ENCODE results near the gene GRAMD4.
"Not testable (repeated sequence)": the region's sequence is repeated elsewhere in the genome, so short reads cannot be mapped to it uniquely, and the experiment has no call there.

The GRAMD4 gene

DNA sequence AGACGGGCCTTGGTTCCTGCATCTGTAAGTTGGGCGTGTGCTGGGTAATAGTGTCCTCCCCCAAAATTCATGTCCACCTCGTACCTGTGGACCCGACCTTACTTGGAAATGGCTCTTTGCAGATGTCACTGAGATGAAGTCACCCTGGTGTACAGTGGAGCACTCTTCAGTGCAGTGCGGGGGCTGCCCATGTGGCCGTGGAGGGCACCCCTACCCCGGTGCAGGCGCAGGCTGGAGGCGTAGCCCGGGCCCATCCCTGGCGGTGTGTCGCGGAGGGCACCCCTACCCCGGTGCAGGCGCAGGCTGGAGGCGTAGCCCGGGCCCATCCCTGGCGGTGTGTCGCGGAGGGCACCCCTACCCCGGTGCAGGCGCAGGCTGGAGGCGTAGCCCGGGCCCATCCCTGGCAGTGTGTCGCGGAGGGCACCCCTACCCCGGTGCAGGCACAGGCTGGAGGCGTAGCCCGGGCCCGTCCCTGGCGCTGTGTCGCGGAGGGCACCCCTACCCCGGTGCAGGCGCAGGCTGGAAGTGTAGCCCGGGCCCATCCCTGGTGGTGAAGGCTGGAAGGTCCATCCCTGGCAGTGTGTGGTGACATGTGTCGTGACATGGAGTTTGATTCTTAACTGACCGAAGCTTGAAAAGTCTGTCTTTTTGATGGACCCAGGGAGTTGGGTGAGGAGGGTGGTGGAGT, 1.2 kb downstream of the GRAMD4 start:
- DNase-seq = not testable (repeated sequence)

DNA sequence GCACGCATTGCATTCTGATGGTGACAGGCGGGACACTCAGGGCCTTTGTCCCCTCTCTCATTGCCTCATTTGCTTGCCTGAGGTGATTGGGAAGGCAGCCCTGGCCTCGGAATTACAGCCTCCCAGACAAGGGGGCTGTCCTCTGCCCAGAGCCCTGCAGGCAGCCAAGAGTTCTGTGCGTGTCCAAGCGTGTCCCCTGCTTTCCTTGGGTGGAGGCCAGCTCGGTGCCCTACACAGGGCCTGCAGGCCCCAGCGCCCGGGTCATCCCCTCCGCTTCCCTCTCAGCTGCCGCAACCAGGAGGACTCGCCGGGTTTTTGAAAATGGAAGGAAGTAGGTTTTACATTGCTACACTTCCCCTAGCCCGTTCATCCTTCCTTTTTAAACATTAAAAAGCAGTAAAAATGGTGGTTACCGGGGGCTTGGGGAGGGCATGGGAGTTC, 1.9 kb downstream of the GRAMD4 start:
- DNase-seq = peak; percentile 76 to 84

DNA sequence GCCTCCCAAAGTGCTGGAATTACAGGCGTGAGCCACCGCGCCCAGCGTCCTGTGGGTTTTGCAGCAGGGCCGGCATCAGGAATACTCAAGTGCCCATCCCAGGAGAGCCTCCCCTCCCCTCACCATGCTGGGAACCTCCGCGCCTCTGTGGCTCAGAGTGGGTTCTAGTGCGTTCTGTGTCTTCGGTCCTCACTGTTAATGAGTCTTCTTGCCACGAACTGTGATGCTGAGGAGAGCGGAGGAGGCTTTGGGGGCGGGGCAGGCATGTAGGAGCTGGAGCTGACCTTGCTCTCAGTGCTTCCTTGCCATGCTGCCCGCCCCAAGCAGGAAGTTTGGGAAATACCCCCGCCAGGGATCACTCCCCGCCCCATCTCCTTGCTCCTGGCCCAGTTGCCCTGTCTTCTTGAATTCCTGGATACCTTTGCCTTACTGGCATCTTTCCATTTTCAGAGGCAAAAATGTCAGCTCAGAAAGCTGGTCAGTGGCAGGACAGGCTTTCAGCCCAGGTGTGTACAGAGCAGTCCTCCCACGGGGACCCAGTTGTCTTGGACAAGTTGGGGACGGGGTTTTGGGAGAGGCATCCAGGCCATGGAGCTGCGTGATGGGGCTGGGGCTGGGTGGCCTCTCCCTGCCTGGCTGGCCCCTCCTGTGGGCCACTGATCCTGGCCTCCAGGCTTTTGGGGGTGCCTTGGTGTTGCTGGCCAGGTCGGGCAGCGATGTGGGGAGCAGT, 5.1 kb downstream of the GRAMD4 start:
- DNase-seq = no peak

DNA sequence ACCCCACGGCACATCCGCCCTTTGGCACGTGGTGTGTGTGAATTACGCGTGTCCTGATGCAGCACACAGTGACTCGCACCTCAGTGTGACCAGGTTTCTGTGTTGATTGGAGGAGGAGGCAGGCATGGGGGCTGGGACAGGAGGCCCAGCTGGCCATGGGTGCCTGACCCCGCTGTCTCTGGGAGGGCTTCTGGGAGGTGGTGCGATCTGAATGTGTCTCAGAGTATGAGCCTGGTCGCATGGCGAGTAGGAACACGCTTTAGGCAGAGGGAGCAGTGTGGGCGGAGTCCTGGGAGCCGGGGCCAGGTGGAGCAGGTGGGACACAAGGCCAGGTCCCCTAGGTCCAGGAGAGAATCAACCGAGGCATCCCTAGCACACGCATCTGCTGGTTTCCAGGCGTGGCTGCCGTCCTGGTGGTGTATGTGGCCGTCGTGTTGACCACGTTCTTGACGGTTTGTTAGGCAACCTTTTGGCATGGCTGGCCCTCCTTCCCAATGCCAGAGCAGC, 5.7 kb downstream of the GRAMD4 start:
- no peak for DNase-seq

DNA sequence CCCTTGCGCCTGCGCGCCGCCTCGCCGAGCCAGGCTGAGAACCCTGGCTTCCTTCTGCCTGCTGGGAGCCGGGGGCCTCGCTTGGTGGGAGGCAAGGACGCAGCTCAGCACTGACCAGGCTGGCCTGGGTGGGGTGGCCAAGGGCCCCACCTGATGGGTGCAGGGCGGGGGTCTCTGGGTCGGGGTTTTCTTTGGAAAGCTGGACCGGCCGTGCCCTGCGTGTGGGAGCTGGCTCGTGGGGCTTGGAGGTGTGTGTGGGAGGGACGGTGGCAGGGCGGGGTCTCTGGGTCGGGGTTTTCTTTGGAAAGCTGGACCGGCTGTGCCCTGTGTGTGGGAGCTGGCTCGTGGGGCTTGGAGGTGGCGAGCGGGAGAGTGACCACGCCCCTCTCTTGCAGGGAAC, 6.2 kb downstream of the GRAMD4 start:
- no peak for DNase-seq

DNA sequence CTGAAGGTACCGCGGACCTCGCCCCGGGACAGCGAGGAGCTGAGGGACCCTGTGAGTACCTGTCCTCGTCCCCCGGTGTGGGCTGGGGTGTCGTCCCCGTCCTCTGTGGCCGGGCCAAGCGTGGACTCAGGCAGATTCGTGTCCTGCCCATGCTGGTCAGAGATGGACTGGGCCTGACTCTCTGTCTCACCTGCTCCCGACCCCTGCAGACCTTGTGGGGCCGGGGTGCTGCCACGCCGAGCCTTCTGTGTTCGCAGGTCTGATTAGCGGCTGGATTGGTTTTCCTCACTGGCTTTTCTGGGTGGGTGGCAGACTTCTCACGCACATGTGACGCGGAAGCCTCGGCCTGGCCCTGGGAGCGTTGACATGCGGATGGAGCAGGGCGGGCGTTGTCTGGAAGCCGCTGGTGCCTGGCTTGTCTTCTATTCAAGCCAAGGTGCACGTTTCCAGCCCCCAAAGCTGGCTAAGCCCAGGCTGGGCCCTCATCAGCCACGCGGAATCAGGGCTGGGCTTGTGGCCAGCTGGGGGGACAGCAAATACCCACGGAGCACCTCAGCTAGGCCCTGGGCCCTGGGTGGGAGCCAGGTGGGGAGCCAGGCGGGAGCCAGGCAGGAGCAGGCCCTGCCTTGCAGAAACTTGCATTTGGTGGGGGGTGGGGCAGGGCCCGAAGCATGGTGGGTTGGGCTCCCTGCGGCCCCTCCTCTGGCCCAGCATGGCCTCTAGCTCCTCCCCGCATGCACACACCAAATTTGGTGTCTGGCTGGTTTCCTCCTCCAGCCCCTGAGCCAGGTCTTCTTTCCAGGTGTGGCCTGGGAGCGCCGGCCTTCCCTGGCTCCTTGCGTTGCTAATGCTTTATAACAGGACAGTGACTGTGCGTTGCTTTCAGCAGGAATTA, 7.0 kb downstream of the GRAMD4 start:
- no peak for DNase-seq

DNA sequence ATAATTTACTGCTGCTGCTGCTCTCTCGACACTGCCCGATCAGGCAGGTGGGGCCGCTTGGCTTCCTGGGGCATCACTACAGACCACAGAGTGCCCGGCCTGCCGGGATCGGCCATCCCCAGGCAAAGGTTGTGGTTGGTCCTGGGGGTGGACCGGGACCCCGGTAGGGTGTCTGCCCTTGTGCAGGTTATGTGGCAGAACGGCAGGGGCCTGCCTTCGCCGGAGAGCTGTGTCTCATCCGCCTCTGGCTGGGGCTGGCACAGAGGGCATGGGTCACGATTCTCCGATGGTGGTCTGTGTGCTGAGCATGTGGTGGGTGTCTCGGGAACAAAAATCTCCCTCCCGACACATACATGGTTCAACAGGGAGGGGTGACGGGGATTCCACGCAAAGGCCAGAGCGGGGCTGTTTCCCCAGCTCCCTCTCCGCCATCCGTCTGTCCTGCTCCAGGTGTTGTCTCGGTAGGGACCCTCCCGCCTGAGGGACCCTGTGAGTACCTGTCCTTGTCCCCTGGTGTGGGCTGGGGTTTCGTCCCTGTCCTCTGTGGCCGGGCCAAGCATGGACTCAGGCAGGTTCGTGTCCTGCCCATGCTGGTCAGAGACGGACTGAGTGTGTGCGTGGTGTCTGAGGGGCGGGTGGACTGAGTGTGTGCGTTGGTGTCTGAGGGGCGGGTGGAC, 7.8 kb downstream of the GRAMD4 start:
- DNase-seq = no peak

DNA sequence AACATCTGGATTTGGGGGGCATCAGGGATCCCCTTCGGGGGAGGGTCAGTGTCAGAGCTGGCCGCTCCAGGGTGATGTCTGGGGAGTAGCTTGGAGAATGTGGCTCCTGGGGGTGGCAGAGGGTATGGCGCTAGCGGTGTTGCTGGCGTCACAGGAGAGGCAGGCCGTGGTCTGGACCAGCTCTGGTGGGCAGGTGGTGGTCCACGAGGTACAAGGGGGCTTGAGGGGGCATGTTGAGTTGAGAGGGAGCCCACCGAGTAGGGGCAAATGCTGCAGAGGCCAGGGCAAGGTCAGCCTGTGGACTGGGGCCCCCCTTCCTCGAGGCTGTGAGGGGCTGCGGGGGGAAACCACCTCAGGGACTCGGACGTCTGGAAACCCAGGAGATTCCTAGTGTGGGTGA, 8.6 kb downstream of the GRAMD4 start:
- DNase-seq = no peak

DNA sequence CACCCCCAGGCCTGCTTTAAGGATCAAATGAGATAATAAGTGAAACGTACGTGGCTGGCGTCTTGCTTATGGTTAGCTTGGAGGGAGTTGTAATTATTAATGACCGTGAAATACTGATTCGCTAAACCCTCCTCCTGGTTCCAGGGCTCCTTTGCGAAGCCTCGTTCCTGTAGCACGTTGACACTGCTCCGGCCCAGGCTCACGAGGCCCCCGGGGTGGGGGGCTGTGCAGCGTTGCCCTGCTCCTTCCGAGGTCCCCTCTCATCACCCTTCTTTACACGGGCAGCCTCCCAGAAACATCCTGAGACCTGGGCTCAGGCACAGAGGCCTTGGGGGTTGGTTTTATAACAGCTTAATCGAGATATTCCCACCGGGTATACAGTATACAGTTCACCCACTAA, 9.1 kb downstream of the GRAMD4 start:
- no peak for DNase-seq

DNA sequence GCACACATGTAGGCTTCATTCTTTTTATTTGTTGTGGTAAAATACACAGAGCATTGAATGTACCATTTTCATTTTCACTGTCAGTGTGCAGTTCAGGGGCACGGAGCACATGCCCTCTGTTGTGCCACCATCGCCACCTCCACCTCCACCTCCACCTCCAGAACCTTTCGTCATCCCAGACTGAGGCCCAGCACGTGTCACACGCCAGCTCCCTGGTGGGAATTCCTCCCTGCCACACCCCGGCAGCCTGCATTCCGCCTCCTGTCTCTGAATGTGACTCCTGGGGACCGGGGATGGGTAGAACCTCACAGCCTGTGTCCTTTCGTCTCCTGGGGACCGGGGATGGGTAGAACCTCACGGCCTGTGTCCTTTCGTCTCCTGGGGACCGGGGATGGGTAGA, 10.9 kb downstream of the GRAMD4 start:
- no peak for DNase-seq

DNA sequence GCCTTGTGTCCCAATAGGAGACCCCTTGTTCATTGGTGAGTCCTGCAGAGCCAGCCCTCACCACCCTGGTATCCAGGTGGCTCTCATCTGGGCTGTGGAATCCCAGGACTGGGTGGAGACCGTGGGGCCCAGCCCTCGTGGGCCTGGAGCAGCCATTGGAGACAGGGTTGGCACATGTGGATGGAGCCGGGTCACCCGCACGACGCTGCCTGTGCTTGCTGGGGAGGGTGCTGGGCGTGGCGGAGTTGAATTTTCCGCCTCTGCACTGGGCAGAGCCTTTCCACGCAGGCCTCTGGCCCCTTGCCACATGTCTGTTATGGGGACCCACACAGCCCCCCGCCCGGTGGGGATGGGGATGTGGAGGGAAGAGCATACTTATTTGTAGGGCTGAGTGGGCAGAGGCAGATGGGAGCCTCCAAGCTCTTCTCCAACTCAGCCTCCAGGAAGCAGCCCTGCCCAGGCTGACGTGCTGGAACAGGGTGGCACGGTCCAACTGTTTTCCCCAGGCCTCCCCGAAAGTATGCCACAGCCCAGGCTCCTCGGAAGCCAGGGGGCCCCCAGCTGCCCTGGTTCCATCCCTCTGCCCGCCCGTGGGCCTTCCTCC, 12.6 kb downstream of the GRAMD4 start:
- DNase-seq = no peak

DNA sequence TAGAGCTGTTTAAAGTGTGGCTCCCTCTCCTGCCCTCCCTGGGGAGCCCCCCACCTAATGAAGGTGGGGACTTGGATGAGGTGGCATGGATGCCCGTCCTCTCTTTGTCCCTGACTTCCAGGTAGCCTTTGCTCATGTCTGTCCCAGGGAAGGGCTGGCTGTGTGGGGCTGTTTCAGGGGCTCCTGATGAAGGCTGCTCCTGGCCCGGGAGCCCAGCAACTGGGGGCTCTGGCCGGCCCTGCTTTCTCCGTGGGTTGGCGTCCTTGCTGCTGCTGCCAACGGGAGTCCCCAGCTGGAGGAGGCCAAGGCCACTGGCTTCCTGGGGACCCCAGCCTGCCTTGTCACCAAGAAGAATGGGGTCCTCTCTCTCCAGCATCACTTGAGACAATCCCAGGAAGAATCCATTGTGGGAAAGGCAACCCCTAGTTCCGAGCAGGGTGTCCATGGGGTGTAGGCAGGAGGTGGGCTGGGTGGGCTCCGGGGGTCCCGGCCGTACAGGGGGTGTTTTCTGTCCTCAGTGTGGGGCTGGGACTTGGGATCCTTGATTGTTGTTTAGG, 13.2 kb downstream of the GRAMD4 start:
- no peak for DNase-seq

DNA sequence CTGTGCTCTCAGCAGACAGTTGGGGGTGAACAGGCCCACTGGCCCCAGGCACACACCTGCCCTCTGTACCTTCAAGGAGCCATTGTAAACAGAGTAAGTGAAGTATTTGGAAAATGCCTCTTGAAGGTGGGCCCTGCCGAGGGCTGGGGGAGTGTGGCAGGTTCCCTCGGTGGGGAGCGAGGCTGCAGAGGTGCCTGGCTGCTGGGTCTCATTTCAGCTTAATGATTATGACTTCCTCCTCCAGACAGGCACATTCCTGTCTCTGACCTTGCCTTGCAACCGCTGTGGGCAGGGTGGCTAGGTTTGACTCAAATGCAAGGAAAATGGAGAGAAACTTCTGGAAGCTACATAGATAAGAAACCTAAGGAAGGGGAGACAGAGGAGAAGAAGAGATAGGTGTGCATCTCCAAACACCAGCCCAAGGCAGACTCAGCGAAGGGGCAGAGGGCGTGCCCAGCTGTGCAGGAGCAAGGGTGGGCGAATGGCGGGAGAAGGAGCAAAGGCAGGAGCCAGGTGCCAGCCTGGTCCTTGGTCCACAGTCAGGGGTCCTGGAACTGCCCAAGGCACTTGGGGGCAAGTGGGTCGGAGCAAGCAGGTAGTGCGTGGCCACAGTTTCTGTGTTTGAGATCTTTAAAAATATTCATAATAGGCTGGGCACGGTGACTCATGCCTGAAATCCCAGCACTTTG, 14.0 kb downstream of the GRAMD4 start:
- DNase-seq = no peak

DNA sequence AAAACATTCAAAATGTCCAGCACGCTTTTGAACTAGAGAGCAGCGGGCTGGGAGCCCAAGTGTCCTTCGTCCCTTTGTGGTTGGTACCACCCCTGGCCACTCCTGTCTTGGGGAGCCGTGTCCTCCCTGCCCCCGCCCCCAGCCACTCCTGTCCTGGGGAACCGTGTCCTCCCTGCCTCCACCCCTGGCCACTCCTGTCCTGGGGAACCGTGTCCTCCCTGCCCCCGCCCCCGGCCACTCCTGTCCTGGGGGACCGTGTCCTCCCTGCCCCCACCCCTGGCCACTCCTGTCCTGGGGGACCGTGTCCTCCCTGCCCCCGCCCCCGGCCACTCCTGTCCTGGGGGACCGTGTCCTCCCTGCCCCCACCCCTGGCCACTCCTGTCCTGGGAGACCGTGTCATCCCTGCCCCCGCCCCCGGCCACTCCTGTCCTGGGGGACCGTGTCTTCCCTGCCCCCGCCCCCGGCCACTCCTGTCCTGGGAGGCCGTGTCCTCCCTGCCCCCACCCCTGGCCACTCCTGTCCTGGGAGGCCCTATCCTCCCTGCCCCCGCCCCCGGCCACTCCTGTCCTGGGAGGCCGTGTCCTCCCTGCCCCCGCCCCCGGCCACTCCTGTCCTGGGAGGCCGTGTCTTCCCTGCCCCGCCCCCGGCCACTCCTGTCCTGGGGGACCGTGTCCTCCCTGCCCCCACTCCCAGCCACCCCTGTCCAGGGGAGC, 14.9 kb downstream of the GRAMD4 start:
- not testable (repeated sequence) for DNase-seq

DNA sequence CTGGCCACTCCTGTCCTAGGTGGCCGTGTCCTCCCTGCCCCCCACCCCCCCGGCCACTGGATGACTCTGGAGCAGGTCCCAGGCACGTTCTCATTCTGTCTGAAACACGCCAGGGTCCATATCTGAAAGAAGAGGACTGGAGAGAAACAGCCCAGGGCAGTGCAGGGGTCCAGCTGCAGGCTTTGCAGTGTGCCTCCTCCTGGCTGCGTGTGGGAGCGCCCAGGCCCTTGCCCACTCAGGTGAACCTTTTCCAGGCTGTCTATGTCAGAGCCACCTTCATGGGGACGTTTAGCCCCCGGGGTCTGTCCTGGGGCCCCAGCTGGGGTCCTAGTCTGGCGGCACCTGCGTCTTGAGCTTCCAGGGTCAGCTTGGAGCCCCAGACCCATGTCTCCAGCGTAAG, 15.6 kb downstream of the GRAMD4 start:
- DNase-seq = no peak

DNA sequence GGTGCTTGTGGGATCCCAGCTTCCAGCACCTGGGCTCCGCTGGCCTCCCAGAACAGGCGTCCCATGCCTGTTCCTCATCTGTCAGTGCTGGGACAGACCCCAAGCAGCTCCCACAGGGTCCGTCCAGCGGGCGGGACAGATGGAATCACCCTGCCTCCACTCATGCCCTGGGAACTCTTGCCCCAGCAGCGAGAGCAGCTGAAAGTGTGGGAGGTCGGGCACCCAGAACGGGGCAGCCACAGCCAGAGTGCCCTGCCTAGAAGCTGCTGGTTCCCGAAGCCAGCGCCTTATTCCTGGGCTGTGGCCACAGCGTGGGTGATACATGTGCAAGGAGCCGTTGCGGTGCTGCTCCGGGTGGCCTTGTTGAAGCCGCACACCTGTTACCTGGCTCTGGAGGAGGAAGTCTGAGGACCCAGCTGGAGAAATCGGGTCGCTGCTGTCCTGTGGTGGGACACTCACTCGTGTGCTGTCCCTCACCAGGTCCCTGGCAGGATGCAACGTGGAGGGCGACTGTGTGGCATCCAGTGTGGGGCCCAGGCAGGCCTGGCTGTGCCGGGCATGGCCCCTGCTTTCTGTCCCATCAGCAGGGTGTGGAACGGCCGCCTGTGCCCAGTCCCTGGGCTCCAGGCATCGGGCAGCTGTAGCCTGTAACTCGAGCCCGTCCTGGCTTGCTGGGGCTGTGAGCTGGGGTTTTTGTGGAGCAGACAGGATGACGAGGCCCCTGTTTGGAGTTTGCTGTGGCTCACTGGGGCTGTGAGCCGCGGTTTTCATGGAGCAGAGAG, 16.2 kb downstream of the GRAMD4 start:
- DNase-seq = no peak

DNA sequence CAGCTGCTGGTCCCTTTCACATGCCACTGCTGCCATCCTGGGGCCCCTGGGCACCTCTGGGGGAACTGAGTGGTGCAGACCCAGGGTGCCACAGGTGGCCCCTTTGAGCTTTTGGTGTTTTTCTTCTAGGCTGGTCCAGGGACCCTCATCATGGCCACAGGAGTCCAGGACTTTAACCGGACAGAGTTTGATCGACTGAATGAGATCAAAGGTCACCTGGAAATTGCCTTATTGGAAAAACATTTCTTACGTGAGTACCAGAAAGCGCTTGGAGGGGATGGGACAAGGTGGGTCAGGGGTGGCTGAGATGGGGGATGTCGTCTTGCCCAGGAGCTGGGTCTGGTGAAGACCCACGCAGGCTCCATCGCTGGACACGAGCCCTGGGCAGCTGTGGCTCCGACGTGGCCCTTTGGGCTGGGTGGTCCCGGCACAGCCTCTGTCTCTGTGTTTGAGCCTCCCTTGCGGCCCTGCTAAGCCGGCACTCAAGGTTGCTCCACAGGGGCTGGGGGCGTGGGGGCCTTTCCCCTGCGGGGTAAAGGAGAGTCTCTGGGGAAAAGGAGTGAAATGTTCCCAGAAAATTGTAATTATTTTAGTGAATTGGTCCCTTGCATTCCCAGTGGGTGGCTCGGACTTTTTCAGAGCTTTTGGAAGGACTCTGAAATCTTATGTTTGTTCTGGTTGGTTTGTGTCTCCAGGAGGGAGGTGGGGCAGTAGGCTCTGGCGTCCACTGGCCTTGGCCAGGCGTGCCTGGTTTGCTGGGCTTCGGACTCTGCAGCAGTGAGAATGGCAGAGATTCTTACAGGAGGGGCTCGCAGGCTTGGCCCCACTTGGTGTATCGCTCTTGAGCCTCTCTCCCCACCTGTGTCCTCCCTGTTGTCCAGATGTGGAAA, 17.8 kb downstream of the GRAMD4 start:
- DNase-seq = no peak

DNA sequence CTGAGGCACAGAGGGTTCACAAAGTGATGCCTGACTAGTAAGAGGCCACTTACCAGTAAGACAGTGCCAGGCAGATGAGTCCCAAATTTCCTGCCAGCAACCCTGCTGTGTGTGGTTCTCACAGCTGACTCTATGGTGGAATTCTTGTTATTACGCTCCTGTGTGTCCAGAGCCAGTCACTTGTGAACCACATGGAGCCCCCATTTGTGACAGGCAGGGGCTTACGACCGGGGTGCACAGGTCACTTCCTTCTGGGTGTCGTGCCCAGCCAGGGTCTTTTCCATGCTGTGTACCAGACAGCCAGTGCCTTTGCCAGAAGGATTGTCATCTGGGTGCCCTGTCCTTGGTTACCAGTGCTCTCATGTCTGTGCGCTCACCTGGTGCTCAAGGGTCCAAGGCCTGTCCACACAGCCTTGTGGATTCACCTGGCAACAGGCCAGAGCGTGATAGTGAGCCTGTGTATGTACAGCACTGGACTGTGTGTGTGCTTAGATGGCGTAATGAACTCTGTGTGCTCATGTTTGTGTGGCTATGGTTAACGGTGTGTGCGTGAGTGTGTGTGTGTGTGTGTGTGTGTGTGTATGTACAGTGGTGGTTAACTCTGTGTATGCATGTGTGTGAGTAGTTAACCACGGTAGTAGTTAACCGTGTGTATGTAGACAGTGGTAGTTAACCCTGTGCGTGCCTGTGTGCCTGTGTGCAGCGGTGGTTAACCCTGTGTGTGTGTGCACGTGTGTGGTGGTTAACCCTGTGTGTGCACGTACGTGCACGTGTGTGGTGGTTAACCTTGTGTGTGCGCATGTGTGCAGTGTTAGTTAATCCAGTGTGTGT, 18.6 kb downstream of the GRAMD4 start:
- DNase-seq = no peak

Data from Kasumi-1 (cell line).